Uterus (tissue), 4 donors: ENCODE data around the gene BICRAL. TPM values are rescaled to one million over a fixed set of nuclear protein-coding genes. Genes with fewer than 3 reads are reported as not detected.
"Not testable (repeated sequence)": the region's sequence is repeated elsewhere in the genome, so short reads cannot be mapped to it uniquely, and the experiment has no call there.

Experiments used
- DNase-seq, 2 donors: peaks; one replicate each; pipeline ENCODE4 v3.0.0-alpha.2; 2019 to 2020
- H3K27ac ChIP-seq, 2 donors: fragments of 200-600 bp; sonication (generic); 1 replicate in 1 of 2; 2 replicates in 1 of 2; pipeline ENCODE4 v1.5.1; 2016 to 2018
- H3K27me3 ChIP-seq, 2 donors: fragments of 200-600 bp; sonication (generic); one replicate each; pipeline ENCODE4 v1.5.1; 2018 to 2019; ENCODE audit warnings: control low read depth in 1 of 2
- H3K36me3 ChIP-seq, 2 donors: fragments of 200-600 bp; sonication (generic); one replicate each; pipeline ENCODE4 v1.5.1; 2019; ENCODE audit warnings: control low read depth in 1 of 2
- H3K4me1 ChIP-seq, 2 donors: fragments of 200-600 bp; sonication (generic); one replicate each; pipeline ENCODE4 v1.5.1; 2018 to 2019; ENCODE audit warnings: control low read depth in 1 of 2
- H3K4me3 ChIP-seq, 2 donors: fragments of 200-600 bp; sonication (generic); 1 replicate in 1 of 2; 2 replicates in 1 of 2; pipeline ENCODE4 v1.5.1; 2018 to 2019; ENCODE audit warnings: mild to moderate bottlenecking in 1 of 2
- H3K9me3 ChIP-seq, 2 donors: fragments of 200-600 bp; sonication (generic); one replicate each; pipeline ENCODE4 v1.5.1; 2019; ENCODE audit warnings: control low read depth in 1 of 2
- POLR2A ChIP-seq, 2 donors: fragments of 450-650 bp; IDR thresholded peaks; one replicate each; pipeline ENCODE4 v1.6.1; 2016; ENCODE audit warnings: antibody characterized with exemption in 2 of 2, mild to moderate bottlenecking in 1 of 2, moderate library complexity in 1 of 2
- intact Hi-C: fragments of 100-400 bp; cut with DNase I; formaldehyde crosslinking; loops from one replicate; pipeline ENCODE4 v1.15.1; 2023; ENCODE audit warnings: low total_unique reads
- total RNA-seq, 4 donors: library from RNA; depleted of rRNA in 3 of 4; stranded (reverse); fragments of >200 nt in 3 of 4; gene quantifications; one replicate each; pipeline versions ENCODE4 v1.1.0 to v1.2.4, GENCODE V29; 2014 to 2023
- TF ChIP-seq, protein P1 (sequence below), 4 experiments: fragments of 200-600 bp in 2 of 4; fragments of 450-650 bp in 2 of 4; sonication (generic) in 2 of 4; IDR thresholded peaks; one replicate each; pipeline ENCODE4 v1.5.1; 2016 to 2019; ENCODE audit warnings: antibody characterized with exemption in 4 of 4, mild to moderate bottlenecking in 2 of 4, moderate library complexity in 1 of 4
- donor health status: DM: yes; HTN: yes; CAD: no.

Gene BICRAL
- total RNA-seq, 4 donors from 2014 or later = 7.4 to 35.3 (median 18.2) TPM

DNA sequence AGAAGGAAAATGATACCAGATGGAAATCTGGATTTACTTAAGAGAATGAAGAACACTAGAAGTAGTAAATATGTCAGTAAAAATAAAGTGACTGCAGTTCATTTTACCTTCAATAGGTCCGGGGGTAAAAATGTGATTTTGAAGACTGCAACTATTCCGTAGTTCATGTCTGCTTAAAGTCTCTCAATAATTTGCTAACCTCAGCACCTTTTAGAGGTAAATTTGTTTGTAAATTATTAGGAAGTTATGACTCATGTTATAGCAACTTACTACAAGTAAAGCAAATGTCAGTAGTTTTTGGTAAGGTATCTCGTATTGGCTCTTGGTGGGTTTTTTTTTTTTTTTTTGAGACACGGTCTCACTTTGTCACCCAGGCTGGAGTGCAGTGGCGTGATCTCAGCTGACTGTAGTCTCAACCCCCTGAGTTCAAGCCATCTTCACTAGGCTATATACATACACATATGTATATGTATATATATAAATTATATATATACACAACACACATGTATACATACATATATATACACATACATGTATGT, 32.1 kb downstream of the BICRAL start:
- Histone ChIP-seq H3K4me3 (no peak overlapping the region), H3K27me3 (no peaks in the 10 kb centered on the region), H3K27ac (no peak overlapping the region), H3K4me1 (peaks cover 0 to 7% of the 10 kb centered on the region in 2 donors), H3K36me3 (no peaks in the 10 kb centered on the region), H3K9me3 (no peaks in the 10 kb centered on the region)
- DNase-seq = no peak
- intact Hi-C loops = no loop called here
- TF ChIP-seq, protein P1, sequence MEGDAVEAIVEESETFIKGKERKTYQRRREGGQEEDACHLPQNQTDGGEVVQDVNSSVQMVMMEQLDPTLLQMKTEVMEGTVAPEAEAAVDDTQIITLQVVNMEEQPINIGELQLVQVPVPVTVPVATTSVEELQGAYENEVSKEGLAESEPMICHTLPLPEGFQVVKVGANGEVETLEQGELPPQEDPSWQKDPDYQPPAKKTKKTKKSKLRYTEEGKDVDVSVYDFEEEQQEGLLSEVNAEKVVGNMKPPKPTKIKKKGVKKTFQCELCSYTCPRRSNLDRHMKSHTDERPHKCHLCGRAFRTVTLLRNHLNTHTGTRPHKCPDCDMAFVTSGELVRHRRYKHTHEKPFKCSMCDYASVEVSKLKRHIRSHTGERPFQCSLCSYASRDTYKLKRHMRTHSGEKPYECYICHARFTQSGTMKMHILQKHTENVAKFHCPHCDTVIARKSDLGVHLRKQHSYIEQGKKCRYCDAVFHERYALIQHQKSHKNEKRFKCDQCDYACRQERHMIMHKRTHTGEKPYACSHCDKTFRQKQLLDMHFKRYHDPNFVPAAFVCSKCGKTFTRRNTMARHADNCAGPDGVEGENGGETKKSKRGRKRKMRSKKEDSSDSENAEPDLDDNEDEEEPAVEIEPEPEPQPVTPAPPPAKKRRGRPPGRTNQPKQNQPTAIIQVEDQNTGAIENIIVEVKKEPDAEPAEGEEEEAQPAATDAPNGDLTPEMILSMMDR (IDR thresholded peaks at IDR 0.05) = no peak
- TF ChIP-seq POLR2A (IDR thresholded peaks at IDR 0.05) = no peak

DNA sequence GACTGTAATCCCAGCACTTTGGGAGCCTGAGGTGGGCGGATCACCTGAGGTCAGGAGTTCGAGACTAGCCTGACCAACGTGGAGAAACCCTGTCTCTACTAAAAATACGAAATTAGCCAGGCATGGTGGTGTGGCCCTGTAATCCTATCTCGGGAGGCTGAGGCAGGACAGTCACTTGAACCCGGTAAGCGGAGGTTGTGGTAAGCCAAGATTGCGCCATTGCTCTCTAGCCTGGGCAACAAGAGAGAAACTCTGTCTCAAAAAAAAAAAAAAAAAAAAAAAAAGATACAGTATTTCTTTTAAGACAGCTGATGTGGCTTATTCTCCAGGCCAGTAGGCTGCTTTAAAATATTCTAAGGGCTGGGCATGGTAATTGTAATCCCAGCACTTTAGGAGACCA, 33.9 kb downstream of the BICRAL start:
- H3K4me3 ChIP-seq, H3K27me3 ChIP-seq, intact Hi-C loops, H3K9me3 ChIP-seq, DNase-seq, H3K27ac ChIP-seq, H3K36me3 ChIP-seq: not testable (repeated sequence)
- H3K4me1 ChIP-seq = peaks cover 7 to 13% of the 10 kb centered on the region in 2 donors

DNA sequence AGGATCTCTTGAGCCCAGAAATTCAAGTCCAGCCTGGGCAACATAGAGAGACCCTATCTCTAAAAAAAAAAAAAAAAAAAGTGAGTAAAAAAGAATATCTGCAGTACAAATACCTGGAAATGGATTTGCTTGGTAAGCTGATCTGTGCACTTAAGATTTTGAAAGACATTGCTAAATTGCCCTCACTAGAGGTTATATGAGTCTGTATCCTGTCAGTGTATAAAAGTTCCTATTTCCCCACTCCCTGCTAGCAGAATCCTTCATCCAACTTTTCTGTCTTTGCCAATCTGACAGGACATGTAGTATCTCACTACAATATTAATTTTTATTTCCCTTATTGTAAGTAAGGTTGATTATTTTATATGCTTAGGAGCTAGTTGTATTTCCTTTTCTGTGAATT, 36.1 kb downstream of the BICRAL start:
- peak overlapping the region in 1 of 2 donors; percentile 21 for H3K27ac ChIP-seq
- no peak overlapping the region for H3K4me3 ChIP-seq
- H3K4me1 ChIP-seq = peaks cover 7 to 23% of the 10 kb centered on the region in 2 donors
- no peak for DNase-seq
- intact Hi-C loops = no loop called here
- TF ChIP-seq POLR2A (IDR thresholded peaks at IDR 0.05) = no peak
- TF ChIP-seq, protein P1 (IDR thresholded peaks at IDR 0.05) = no peak
- H3K36me3 ChIP-seq = no peaks in the 10 kb centered on the region
- H3K27me3 ChIP-seq = no peaks in the 10 kb centered on the region
- H3K9me3 ChIP-seq = no peaks in the 10 kb centered on the region

DNA sequence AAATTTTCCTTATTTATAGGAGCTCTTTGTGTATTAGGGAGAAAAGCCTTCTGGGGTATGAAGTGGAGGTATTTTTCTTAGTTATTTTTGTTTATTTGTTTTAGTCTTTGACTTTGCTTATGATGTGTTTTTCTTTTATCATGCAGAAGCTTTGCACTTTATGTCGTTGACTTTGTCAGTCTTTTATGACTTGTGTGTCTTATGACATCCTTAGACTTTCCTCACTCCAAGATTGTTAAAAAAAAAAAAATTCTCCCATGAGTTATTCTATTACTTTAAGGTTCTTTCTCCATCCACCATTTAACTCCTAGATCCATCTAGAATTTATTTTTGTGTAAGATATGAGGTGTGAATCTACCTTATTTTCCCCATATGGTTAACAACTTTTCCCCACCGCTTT, 36.6 kb downstream of the BICRAL start:
- no peak for DNase-seq
- Histone ChIP-seq H3K36me3 (no peaks in the 10 kb centered on the region), H3K4me1 (peaks cover 7 to 23% of the 10 kb centered on the region in 2 donors), H3K4me3 (no peak overlapping the region), H3K9me3 (no peaks in the 10 kb centered on the region), H3K27ac (peak overlapping the region; percentile 21 to 30), H3K27me3 (no peaks in the 10 kb centered on the region)
- intact Hi-C loops = no loop called here
- no peak for TF ChIP-seq POLR2A (IDR thresholded peaks at IDR 0.05)
- TF ChIP-seq, protein P1 (IDR thresholded peaks at IDR 0.05) = no peak

DNA sequence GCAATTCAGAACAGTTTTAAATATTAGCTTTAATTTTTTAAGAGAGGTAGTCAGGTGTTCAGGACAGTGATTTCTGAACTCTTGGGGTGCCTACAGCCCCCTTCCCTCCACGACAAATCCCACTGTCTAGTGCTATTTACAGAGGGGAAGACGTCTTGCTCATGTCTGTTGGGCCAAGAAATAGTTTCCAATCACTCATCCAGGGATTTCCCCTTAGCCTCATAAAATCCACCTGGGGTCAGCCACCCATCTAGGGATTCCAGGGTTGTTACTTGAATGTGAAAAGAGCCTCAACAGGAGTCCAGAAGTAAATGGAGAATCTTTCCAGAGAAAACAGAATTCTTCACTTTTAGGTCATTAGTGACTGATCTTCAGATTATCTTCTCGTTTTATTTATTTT, 37.0 kb downstream of the BICRAL start:
- Histone ChIP-seq H3K36me3 (no peaks in the 10 kb centered on the region), H3K27me3 (no peaks in the 10 kb centered on the region), H3K4me1 (peaks cover 7 to 23% of the 10 kb centered on the region in 2 donors), H3K27ac (peak overlapping the region; percentile 82 to 83), H3K9me3 (no peaks in the 10 kb centered on the region), H3K4me3 (no peak overlapping the region)
- no peak for DNase-seq
- intact Hi-C loops = no loop called here
- TF ChIP-seq POLR2A (IDR thresholded peaks at IDR 0.05) = no peak
- TF ChIP-seq, protein P1 (IDR thresholded peaks at IDR 0.05) = no peak
